Stimulated activated CD4-positive, alpha-beta T cell treated with anti-CD3 and anti-CD28 coated beads, TNF-alpha, amount 100 ng/mL, for 48 hours (primary cell): ENCODE data around the gene CBX4.
"Not testable (repeated sequence)": the region's sequence is repeated elsewhere in the genome, so short reads cannot be mapped to it uniquely, and the experiment has no call there.

Source experiments
- DNase-seq, 3 donors: peaks; one replicate each; pipeline ENCODE4 v3.0.0-alpha.2; 2020; ENCODE audit warnings: low read depth in 3 of 3

The CBX4 gene

DNA sequence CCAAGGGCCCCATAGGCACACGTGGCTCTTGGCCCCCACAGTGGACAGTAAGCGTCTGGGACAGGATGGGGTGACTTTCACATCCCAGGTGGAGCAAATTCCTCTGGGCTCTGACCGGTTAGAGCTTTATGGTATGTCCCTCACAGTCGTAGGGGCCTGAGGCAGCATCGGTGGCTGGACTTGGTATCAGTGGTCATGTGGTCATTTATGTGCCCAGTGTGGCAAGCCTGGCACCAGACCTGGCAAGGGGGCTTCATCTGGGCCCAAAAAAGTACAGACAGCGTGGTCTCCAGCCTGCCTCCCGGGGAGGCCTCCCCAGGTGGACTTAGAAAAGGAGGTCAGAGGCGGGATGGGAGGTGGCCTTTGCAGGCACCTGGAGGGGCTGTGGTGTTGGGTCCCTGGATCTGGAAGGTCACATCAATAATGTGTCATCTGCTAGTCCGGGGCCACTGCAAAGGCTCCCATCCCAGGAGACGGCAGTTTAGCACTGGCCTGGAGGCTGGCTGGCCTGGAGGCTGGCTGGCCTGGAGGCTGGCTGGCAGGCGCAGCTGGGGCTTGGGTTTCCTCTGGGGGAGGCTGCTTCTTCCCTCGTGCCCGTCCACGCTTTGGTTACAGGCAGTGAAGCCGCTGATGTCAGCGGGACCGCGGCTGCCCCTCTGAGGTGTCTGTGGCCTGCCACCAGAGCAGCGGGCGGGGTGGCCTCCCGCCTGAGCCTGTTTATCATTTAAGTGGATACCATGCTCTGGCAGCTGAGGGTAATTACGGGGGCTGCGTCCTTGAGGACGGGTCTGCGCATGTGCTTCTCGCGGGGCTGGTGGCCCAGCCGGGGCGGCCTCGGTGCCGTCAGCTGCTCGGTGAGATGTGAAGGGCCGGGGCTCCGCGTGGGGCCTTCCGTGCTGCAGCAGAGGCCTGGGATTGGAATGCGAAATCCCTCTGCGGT lies 20.7 kb upstream of the CBX4 start:
- no peak for DNase-seq

DNA sequence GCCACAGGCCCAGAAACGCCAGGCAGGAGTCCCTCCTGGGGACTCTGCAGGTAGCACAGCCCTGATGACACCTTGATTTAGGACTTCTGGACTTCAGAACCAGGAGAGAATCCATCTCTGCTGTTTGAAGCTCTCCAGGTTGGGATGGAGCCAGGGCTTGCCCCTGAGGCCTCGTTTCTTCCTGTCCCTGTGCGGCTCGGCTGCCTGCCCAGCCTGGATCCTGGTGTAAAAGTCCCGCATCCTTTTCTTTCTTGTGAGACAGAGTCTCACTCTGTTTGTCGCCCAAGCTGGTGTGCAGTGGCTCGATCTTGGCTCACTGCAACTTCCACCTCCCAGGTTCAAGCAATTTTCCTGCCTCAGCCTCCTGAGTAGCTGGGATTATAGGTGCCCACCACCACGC lies 17.9 kb upstream of the CBX4 start:
- DNase-seq, result no peak

DNA sequence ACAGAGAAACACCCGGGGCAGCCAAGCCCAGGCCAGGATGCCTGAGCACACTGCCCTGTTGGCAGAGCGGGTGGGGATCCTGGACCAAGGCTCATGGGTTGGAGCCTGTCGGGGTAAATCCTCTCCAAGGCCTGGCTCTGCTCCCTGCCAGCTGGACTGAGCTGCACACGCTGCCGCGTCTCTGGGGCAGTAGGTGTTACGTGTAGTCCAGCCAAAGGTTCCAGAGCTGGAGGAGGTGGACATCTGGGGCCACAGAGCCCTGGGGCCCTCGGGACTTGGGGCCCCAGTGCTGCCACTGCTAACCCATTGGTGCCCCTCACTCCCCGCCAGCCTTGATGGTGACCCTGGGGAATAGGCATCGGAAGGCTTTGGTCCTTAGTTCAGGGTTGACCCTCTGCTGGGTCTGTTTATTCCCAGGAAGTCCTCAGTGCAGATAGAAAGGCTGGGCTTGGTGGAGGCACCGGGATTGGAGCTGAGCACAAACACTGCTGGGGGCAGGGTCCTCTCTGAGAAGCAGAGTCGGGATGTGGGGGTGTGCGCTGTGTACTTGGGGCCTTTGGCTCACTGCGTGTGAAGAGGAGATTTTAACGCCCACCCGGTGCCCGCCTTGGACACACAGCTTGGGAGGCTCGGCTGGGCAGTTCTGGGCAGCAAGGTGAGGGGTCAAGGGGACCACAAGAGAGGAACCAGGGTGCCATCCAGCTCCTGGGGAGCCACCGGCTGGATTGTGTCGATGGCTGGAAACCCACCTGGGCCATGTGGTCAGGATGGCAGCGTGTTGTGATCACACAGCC lies 16.3 kb upstream of the CBX4 start:
- no peak for DNase-seq

DNA sequence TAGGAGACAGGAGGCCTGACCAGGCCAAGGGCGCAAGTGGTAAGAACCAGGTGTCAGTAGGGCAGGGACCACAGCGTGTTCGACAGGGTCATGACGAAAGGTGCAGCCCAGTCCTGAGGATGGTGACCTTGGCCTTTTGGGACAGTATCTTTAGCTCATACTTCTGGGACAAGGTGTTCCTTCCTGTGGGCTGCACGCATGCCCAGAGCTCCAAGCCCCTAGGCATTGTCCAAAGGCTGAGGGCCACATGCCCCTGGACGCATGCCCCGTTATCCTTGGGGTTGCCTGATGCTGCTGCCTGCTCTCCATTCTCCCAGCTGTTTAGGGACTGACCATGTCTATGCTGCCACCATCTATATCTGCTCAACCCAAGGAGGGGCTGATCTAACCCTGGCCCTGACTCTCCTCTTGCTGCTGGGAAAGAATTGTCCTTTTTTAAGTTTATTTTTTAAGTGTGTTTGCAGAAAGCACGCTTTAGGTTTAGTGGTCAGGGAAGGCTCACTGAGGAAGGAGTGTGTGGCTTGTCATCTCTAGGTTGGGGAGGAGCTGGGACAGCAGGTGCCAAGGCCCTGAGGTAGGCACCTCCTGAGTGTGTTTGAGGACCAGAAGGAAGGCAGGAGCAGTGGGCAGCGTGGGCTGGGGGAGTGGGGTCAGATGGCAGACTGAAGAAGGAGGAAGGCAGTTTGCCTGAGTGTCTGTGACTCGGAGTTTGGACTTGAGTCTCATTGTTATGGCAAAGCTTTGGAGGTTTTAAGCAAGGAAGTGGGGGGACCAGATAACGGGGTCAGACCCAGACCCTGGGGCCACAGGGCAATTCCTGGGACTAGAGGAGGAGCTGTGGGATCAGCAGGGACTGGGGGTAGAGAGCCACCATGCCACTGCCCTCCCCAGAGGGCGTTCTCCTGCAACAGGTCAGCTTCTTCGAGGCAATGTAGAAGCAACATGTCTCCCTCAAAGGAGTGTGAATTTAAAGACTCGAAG lies 15.1 kb upstream of the CBX4 start:
- no peak for DNase-seq

DNA sequence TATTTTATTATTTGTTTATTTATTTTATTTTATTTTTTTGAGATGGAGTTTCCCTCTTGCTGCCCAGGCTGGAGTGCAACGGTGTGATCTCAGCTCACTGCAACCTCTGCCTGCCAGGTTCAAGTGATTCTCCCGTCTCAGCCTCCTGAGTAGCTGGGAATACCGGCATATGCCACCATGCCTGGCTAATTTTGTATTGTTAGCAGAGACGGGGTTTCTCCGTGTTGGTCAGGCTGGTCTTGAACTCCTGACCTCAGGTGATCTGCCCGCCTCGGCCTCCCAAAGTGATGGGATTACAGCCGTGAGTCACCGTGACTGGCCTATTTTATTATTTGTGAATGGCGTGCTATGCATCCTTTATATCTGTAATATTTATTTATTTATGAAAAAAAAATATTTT lies 13.9 kb upstream of the CBX4 start:
- not testable (repeated sequence) for DNase-seq

DNA sequence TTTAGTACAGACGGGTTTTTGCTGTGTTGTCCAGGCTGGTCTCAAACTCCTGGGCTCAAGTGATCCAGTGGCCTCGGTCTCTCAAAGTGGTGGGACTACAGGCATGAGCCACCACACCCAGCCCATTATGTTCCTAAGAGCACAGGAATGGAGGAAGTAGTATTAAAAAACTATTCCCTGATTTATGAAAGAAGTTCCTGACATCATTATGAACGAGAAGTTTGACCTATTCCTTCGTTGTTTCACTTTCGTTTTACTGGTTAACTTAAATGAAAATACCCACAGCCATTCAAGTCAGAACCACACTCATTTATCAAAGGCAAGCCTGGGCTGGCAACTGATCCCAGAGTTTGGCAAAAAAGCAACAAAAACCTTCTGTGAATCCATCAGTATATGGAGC lies 13.5 kb upstream of the CBX4 start:
- no peak for DNase-seq

DNA sequence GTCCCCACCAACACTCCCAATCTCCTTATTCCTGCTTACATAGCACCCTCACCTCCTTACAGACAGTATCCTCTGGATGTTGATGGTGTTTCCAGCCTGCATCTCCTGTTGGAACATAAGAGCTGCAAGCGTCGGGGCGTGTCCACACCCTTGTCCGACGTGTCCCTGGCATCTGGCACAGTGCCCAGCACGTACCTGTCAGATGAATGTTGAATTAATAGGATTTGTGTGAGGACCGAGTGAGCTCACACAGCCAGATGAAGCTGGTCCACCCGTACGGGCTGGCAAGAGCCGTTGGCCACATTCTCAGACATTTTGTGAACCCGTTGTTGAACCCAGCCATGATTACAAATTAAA lies 12.2 kb upstream of the CBX4 start:
- DNase-seq, result no peak

DNA sequence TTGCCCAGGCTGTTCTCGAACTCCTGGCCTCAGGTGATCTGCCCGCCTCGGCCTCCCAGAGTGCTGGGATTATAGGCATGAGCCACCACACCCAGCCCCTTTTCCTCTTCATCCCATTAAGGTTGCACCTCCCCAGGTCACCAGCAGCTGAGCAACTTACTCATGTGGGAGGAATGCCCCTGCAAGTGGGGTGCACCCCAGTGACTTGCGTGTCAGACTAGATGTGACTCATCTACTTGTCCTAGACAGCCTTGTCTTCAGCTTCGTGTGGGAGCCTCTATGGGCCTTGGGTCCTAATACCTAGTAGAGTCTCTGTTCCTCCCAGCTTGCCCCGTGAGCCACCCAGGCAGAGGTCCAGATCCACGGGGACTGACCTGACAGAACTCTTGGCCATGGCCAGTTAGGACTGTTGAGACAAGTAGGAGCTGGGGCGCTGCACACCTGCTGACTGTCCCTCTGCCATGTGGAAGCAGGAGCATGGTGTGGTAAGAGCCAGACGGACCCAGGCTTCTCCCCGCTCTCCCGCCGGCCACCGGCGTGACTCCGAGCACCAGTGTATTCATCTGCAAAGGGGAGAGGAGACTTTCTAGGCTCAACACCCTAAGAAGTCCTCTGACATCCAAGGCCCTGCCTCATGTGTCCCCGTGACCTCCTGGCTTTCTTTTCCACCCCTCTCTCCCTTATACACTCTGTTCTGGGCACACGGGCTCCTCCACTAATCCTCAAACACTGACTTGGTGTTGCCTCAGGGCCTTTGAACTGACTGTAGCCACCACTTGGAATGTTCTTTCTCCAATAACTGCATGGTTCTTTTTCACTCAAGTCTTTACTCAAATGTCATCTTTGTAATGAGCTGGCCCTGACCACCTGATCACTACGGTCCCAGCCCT lies 11.6 kb upstream of the CBX4 start:
- DNase-seq, result no peak

DNA sequence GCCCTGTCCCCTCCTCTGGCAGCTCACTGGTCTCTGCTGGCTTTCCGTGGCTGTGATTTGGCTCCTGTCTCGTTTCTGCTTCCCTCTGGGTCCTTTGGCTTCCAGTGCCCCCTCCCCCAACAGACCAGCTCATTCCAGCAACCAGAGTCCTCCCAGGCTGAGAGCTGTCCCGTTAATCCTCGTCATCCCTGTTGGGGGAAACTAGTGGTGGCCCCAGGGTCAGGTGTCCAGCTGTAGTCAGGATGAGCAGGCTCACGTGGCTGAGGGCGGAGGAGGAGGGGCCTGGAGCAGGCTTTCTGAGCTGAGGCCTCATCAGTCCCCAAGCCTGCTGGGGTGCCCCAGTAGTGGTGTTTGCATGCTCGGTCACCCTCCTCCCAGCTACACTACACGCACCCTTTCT lies 10.7 kb upstream of the CBX4 start:
- no peak for DNase-seq

DNA sequence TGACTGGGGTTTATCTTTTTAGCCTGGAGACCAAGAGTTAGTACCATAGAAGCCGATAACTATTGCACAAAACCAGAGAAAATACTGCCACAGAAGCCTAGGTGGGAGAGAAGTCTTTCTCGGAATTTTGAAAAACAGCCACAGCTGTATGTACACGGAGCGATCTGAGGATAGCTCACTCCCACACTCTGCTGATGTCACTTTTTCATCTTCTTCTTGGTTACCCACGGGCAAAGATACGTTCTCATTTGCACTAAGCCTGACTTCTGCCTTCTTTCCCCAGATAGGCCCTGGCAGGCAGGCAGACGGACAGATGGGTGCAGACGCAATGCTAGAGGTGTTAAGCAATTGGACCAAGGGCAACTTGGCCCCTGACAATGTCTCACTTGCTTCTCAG lies 9.1 kb upstream of the CBX4 start:
- DNase-seq, result no peak

DNA sequence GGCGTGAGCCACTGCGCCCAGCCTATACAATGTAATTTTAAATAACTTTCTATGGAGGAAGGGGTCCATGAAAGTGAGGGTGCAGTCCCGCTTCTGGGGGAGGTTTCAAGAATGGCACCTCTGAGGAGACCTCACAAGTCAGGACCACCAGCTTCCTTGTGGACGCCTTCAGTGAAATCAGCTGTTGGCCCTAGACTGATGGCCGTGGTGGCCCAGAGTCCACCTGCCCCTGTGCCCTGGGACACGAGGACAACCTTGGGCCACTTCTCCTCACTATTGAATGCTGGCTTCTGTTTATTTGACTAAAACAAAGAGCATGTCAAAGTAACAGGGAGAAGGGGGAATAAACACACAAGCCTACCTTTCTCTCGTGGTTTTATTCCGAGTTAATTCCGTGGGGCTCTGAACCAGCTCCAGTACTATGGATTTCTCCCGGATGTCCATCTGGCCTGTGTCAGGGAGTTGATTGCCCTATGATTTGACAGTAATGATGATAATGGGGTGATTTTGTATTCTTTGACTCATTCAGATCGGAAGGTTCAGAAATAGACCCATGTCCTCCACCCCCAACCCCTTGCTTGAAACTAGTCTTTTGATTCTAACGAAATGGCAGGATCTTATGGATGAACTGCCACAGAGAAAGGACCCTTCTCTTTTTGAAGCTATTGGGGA lies 8.6 kb upstream of the CBX4 start:
- no peak for DNase-seq

DNA sequence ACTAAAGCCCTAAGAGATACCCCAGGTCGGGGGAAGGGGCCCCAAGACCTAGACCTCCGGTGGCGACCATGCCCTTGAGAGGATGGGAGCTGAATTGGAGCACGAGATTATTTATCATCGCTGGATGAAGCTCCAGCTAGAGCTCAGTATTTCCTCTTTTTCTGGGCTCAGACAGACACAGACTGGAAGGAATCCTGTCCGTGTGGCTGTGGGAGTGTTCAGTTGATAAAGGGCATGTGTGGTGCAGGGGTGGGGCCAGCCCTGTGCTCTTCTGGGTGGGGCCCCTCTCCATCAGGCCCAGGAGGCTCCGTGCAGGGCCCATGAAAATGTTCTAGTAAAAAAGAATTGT lies 6.3 kb upstream of the CBX4 start:
- no peak for DNase-seq

DNA sequence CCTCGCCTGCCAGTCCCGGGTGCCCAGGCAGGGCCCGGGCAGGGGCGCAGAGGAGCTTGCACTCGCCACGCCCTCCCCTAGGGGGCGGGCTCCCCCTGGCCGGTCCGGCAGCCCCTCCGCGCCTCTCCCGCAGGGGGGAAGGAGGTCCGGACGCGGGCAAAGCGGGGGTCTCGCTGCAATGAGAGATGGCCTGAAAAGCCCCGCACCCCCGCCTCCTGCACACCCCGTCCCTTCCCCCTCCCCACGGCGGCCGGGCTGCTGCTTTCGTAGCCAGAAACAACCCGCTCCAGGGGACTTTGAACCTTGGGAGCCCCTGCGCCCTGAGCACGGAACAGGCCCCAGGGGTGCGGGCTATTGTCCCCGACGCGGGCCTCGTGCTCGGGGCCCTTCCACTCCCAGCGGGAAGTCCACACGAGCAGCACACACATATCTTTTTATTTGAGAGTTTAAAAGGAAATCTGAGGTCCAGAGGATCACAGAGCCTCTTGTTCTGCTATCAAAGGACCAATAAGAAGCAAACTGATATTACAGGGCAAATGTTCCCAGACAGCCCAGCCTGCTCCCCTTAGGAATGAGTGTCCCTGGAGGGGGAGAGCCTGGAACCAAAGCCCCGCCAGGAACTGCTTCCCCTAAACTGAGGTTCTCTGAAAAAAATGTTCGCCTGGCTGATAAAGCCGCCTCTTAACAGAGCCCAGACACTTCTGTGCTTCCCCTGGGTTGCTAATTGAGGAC lies 5.8 kb upstream of the CBX4 start:
- no peak for DNase-seq

DNA sequence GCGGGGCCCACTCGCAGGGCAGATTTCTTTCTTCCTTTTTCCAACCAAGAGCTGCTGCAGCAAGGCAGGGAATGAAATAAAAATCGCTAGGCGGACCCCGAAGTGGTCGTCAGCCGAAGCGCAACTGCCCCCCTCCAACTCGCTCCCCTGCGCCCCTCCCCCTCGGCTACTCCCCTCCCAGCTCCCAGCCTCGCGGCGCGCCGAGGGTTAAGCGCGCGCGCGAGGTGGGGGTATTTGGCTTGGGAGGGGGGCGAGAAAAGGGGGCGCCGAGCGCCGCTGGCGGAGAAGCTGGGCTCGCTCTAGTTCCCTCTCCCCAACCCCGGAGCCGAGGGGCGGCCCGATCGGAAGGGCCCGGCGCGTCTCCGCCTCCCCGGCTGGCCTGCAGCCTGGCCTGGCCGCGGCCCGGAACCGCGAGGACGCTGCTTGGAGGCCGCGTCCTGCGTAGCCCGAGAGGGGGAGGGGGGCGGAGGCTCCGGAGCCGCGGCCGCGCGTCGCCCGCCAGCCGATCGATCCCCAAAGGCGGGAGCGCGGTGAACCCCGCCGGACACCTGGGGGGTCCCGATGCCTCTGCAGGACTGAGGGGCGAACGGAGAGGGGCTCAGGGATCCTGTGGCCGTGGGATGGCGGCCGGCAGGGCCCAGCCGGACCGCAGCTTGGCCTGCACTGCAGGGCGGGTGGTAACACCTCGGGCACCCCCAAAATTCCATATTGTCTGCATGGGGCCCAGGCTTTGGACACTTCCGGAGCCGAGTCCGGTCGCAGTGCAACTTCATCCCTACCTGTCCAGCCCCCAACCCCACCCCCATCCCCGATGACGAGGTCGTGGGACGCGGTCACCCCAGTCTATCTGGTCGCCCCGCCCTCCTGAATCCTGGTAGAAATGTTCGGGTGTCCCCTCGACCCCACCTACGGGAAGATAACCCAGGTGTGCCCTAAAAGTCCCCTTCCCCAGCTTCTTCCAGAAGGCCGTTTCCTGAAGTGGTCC lies 4.9 kb upstream of the CBX4 start:
- no peak for DNase-seq

DNA sequence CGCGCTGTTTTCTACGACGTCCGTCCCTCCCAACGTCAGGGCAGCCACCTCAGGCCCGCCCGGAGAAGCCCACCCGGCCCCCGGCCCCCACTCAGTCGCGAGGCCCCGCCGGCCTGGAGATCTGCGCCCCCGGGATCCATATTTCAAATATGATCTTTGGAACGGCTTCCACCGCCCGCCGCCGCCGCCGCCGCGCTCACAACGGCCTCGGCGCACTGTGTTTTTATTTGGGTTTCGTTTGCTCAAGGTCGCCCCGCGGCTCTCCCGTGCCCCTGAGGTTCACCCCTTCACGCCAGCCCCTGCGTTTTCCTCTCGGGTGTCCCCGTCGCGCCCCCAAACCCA lies 4.2 kb upstream of the CBX4 start:
- no peak for DNase-seq

DNA sequence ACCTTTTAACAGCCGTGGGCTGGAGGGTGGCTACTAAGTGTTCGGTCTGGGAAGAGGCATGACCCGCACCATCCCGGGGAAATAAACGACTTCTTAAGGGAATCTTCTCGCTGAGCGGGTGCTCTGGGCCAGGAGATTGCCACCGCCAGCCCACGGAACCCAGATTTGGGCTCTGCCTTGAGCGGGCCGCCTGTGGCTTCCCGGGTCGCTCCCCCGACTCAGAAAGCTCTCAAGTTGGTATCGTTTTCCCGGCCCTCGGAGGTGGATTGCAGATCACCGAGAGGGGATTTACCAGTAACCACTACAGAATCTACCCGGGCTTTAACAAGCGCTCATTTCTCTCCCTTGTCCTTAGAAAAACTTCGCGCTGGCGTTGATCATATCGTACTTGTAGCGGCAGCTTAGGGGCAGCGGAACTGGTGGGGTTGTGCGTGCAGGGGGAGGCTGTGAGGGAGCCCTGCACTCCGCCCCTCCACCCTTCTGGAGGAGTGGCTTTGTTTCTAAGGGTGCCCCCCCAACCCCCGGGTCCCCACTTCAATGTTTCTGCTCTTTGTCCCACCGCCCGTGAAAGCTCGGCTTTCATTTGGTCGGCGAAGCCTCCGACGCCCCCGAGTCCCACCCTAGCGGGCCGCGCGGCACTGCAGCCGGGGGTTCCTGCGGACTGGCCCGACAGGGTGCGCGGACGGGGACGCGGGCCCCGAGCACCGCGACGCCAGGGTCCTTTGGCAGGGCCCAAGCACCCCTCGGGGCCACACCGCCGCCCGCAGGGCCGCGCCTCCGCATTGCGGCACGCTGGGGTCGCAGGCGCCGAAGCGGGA lies 3.6 kb upstream of the CBX4 start:
- DNase-seq, result no peak

DNA sequence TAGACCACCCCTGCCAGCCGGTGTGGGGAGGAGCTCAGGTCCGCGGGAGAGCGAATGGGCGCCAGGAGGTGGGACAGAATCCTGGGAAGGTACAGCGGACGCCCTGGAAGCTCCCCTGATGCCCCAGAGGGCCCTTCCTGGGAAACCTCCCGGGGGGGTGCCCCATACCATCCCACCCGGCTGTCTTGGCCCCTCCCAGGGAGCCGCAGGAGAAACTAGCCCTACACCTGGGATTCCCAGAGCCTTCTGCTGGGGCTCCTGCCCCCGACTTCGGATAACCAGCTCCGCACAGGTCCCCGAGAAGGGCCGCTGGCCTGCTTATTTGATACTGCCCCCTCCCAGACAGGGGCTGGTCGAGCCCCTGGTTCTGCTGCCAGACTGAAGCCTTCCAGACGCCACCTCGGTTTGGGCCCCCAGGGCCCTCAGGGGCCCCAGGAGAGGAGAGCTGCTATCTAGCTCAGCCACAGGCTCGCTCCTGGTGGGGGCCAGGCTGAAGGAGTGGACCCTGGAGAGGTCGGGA lies 3.0 kb upstream of the CBX4 start:
- no peak for DNase-seq
